GM12864 (cell line): ENCODE results near the gene KIF26B.
"Not testable (repeated sequence)": the region's sequence is repeated elsewhere in the genome, so short reads cannot be mapped to it uniquely, and the experiment has no call there.

ENCODE experiments used
- DNase-seq: peaks from one replicate; pipeline ENCODE4 v3.0.0-alpha.2; 2011; ENCODE audit warnings: low read depth
- H3K4me3 ChIP-seq: 2 replicates; pipeline ENCODE4 v1.5.1; 2011; ENCODE audit warnings: mild to moderate bottlenecking, low read depth, low read length, control low read depth
- CTCF ChIP-seq: IDR thresholded peaks from 2 replicates; pipeline ENCODE4 v1.5.1; 2011; ENCODE audit warnings: low read depth, mild to moderate bottlenecking, moderate library complexity, low read length, control low read depth, inconsistent platforms; ENCODE audit errors: missing control alignments

The KIF26B gene

GRCh38 chr1:245716561-245716960 lies 561.8 kb downstream of the KIF26B start:
- no peak overlapping the region for H3K4me3 ChIP-seq
- DNase-seq: no peak
- TF ChIP-seq CTCF: no peak

GRCh38 chr1:245717611-245718010 lies 562.8 kb downstream of the KIF26B start:
- no peak overlapping the region for H3K4me3 ChIP-seq
- no peak for DNase-seq
- no peak for TF ChIP-seq CTCF

- DNase-seq: no peak
- TF ChIP-seq CTCF: no peak
- no peak overlapping the region for H3K4me3 ChIP-seq
Observed at GRCh38 chr1:245718123-245718522, 563.3 kb downstream of the KIF26B start.

GRCh38 chr1:245718951-245719350 lies 564.2 kb downstream of the KIF26B start:
- DNase-seq: no peak
- no peak for TF ChIP-seq CTCF
- no peak overlapping the region for H3K4me3 ChIP-seq

- TF ChIP-seq CTCF: no peak
- no peak overlapping the region for H3K4me3 ChIP-seq
- DNase-seq: no peak
Observed at GRCh38 chr1:245721488-245721887, 566.7 kb downstream of the KIF26B start.

GRCh38 chr1:245728035-245728434 lies 573.2 kb downstream of the KIF26B start:
- not testable (repeated sequence) for H3K4me3 ChIP-seq, DNase-seq

- no peak for DNase-seq
- no peak for TF ChIP-seq CTCF
- no peak overlapping the region for H3K4me3 ChIP-seq
Observed at GRCh38 chr1:245730801-245731200, 576.0 kb downstream of the KIF26B start.

- H3K4me3 ChIP-seq, DNase-seq: not testable (repeated sequence)
Observed at GRCh38 chr1:245740336-245740735, 585.6 kb downstream of the KIF26B start.
